Lower leg skin (tissue), 4 donors: Measurements from ENCODE around the gene GRM7. TPM values are rescaled to one million over a fixed set of nuclear protein-coding genes. Genes with fewer than 3 reads are reported as not detected.

ENCODE experiments used
- DNase-seq, 2 donors: peaks; one replicate each; pipeline ENCODE4 v3.0.0-alpha.2; 2019; ENCODE audit warnings: low spot score in 2 of 2
- H3K4me3 ChIP-seq: fragments of 200-600 bp; sonication (generic); 2 replicates; pipeline ENCODE4 v1.5.1; 2017; ENCODE audit warnings: mild to moderate bottlenecking, low read depth; ENCODE audit not compliant: poor library complexity, severe bottlenecking
- POLR2A ChIP-seq, 2 donors: fragments of 450-650 bp; IDR thresholded peaks; one replicate each; pipeline ENCODE4 v1.6.1; 2016 to 2017; ENCODE audit warnings: antibody characterized with exemption in 2 of 2, mild to moderate bottlenecking in 1 of 2, moderate library complexity in 1 of 2
- whole genome bisulfite sequencing, 2 donors: methylation state at CpG; one replicate each; pipeline ENCODE4 v1.1.5; 2018; 5-methylcytosine and 5-hydroxymethylcytosine counted together
- intact Hi-C: fragments of 100-400 bp; cut with DNase I; formaldehyde crosslinking; loops from one replicate; pipeline ENCODE4 v1.15.0; 2023; ENCODE audit warnings: low total_unique reads
- total RNA-seq, 4 donors: library from RNA; depleted of rRNA; stranded (reverse); fragments of >200 nt; gene quantifications; one replicate each; pipeline ENCODE4 v1.1.0, GENCODE V29; 2016
- TF ChIP-seq, protein P1 (sequence below), 3 donors: fragments of 450-650 bp; IDR thresholded peaks; one replicate each; pipeline ENCODE4 v1.5.1; 2016; ENCODE audit warnings: antibody characterized with exemption in 3 of 3, mild to moderate bottlenecking in 3 of 3, moderate library complexity in 2 of 3

The GRM7 gene
- total RNA-seq, 4 donors from 2014 or later: 0.32 TPM; not detected in 3

DNA sequence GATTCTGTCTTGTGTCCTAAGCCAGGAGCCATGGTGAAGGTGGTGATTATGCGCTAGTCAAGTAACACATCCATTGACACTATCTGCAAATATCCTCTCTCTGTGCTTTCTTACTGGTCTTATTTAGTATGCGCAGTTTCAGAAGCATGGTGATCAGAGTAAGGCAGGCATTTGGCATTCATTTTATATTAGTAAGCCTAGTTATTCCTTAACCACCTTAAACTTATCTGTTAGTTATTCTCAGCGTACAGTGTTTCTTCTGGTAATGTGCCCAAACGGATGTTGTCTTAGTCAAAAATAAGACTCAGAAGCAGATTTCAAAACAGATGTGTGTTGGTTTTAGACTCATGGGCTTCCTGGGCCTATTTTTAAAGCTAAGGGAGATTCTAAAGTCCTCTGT, 329.2 kb downstream of the GRM7 start:
- TF ChIP-seq, protein P1, sequence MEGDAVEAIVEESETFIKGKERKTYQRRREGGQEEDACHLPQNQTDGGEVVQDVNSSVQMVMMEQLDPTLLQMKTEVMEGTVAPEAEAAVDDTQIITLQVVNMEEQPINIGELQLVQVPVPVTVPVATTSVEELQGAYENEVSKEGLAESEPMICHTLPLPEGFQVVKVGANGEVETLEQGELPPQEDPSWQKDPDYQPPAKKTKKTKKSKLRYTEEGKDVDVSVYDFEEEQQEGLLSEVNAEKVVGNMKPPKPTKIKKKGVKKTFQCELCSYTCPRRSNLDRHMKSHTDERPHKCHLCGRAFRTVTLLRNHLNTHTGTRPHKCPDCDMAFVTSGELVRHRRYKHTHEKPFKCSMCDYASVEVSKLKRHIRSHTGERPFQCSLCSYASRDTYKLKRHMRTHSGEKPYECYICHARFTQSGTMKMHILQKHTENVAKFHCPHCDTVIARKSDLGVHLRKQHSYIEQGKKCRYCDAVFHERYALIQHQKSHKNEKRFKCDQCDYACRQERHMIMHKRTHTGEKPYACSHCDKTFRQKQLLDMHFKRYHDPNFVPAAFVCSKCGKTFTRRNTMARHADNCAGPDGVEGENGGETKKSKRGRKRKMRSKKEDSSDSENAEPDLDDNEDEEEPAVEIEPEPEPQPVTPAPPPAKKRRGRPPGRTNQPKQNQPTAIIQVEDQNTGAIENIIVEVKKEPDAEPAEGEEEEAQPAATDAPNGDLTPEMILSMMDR (IDR thresholded peaks at IDR 0.05): no peak
- no peak for TF ChIP-seq POLR2A (IDR thresholded peaks at IDR 0.05)
- 80 to 89% methylated on average over 4 of the region's 4 CpGs for WGBS, 2 donors
- intact Hi-C loops: no loop called here
- no peak for DNase-seq
- H3K4me3 ChIP-seq: no peak overlapping the region

DNA sequence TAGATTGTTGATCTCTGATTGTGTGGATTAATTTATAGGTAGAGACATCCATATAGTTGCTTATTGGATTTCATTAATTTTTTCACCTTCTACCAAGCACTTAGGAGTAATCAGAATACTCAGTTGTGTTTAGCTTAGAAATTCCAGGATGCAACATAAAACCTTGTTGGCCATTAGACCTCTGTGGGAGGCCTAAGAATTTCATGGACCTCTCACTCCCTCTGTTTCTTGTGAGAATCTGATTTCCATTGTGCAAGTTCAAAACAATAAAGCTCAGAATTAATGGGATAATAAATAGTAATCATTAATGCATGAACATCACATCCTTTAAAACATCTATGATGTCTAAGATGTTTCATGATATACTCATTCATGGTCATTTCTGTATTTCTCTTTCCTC, 332.4 kb downstream of the GRM7 start:
- H3K4me3 ChIP-seq: no peak overlapping the region
- intact Hi-C loops: no loop called here
- DNase-seq: no peak
- TF ChIP-seq, protein P1 (IDR thresholded peaks at IDR 0.05): no peak
- TF ChIP-seq POLR2A (IDR thresholded peaks at IDR 0.05): no peak

- H3K4me3 ChIP-seq: no peak overlapping the region
- TF ChIP-seq, protein P1 (IDR thresholded peaks at IDR 0.05): no peak
- intact Hi-C loops: no loop called here
- 48 to 57% methylated on average over 6 of the region's 6 CpGs for WGBS, 2 donors
- no peak for DNase-seq
Measured at GRCh38 chr3:7194071-7194835, 333.3 kb downstream of the GRM7 start.

GRCh38 chr3:7195934-7196333, 335.0 kb downstream of the GRM7 start:
- WGBS, 2 donors: 27 to 48% methylated on average over 1 of the region's 1 CpG
- DNase-seq: no peak
- intact Hi-C loops: no loop called here
- H3K4me3 ChIP-seq: no peak overlapping the region
- no peak for TF ChIP-seq POLR2A (IDR thresholded peaks at IDR 0.05)
- TF ChIP-seq, protein P1 (IDR thresholded peaks at IDR 0.05): no peak

GRCh38 chr3:7201784-7202183, 340.9 kb downstream of the GRM7 start:
- no peak for DNase-seq
- TF ChIP-seq, protein P1 (IDR thresholded peaks at IDR 0.05): no peak
- no peak for TF ChIP-seq POLR2A (IDR thresholded peaks at IDR 0.05)
- WGBS, 2 donors: 53 to 59% methylated on average over 2 of the region's 2 CpGs
- intact Hi-C loops: no loop called here
- H3K4me3 ChIP-seq: no peak overlapping the region
